NCI-H1105 treated with DMSO at 0.1 percent for 48 hours (cell line): Measurements from ENCODE around the gene VPS8.

ENCODE experiments used
- DNase-seq: peaks from one replicate; lab custom pipeline; 2025; lab: John Stamatoyannopoulos, UW

VPS8 gene

GRCh38 chr3:185090811-185091210 lies 278.8 kb downstream of the VPS8 start:
- DNase-seq, result no peak

- DNase-seq, result no peak
These were observed 281.1 kb downstream of the VPS8 start for GRCh38 chr3:185093116-185093515.

- no peak for DNase-seq
These were observed 282.7 kb downstream of the VPS8 start for GRCh38 chr3:185094697-185095096.
